ENCODE results near the gene LOX. TPM values are rescaled to one million over a fixed set of nuclear protein-coding genes. Genes with fewer than 3 reads are reported as not detected.

Gene LOX
- total and polyA plus RNA-seq, 2 donors (not counting 1 experiment from before 2014, with no cell fraction given), result 81.9 to 336 TPM

DNA sequence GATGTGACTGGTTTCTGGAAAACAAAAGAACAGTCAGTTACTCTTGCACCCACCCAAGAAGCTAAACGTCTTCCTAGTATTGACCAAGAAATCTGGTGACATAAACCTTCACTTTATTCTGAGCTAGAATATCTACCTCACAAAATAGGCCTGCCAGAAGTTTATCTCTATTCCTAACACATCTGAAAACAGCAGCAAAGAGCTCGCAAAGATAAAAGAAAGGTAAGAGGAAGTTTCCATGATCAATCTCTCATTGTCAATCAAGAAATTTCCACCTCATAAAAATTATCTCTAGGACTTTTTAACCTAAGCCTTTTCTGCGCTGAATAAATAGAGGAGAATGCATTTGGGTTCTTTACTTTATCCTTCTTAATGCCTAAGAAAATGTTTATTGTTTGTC lies 34.0 kb upstream of the LOX start:
- Histone ChIP-seq H3K4me1 (ENCODE audit: control insufficient read depth, extremely low read depth, insufficient read depth, low read length) (no peaks in the 10 kb centered on the region), H3K9ac (ENCODE audit: insufficient read depth, low read length) (no peak overlapping the region), H3K27me3 (ENCODE audit: control insufficient read depth, insufficient read depth, low read length) (no peaks in the 10 kb centered on the region), H4K20me1 (ENCODE audit: control insufficient read depth, extremely low read depth, insufficient read depth, low read length) (no peaks in the 10 kb centered on the region), H3K27ac (ENCODE audit: insufficient read depth, low read length) (no peak overlapping the region), H3K9me3 (ENCODE audit: control insufficient read depth, insufficient read depth, low read depth, low read length) (no peaks in the 10 kb centered on the region), H2AFZ (ENCODE audit: low read length) (no peak overlapping the region), H3K4me3 (replicated peaks in 1 of 4; ENCODE audit: control extremely low read depth in 1 of 4, insufficient read depth in 1 of 4, low read depth in 3 of 4, low read length in 4 of 4) (no peak overlapping the region), H3K79me2 (ENCODE audit: control insufficient read depth, insufficient read depth, low read length) (no peaks in the 10 kb centered on the region), H3K4me2 (ENCODE audit: extremely low read depth, insufficient read depth, low read length) (no peak overlapping the region), H3K36me3 (ENCODE audit: control insufficient read depth, insufficient read depth, low read length) (no peaks in the 10 kb centered on the region)
- DNase-seq (ENCODE audit: low read depth in 2 of 2), result no peak
- TF ChIP-seq EZH2 (IDR thresholded peaks at IDR 0.05; ENCODE audit: low read length, missing control alignments), result no peak
- TF ChIP-seq, protein P1, sequence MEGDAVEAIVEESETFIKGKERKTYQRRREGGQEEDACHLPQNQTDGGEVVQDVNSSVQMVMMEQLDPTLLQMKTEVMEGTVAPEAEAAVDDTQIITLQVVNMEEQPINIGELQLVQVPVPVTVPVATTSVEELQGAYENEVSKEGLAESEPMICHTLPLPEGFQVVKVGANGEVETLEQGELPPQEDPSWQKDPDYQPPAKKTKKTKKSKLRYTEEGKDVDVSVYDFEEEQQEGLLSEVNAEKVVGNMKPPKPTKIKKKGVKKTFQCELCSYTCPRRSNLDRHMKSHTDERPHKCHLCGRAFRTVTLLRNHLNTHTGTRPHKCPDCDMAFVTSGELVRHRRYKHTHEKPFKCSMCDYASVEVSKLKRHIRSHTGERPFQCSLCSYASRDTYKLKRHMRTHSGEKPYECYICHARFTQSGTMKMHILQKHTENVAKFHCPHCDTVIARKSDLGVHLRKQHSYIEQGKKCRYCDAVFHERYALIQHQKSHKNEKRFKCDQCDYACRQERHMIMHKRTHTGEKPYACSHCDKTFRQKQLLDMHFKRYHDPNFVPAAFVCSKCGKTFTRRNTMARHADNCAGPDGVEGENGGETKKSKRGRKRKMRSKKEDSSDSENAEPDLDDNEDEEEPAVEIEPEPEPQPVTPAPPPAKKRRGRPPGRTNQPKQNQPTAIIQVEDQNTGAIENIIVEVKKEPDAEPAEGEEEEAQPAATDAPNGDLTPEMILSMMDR (conservative IDR thresholded peaks at IDR 0.05 in 1 of 2, IDR thresholded peaks at IDR 0.05 in 1 of 2; ENCODE audit: low read depth in 1 of 2, low read length in 2 of 2), result no peak

DNA sequence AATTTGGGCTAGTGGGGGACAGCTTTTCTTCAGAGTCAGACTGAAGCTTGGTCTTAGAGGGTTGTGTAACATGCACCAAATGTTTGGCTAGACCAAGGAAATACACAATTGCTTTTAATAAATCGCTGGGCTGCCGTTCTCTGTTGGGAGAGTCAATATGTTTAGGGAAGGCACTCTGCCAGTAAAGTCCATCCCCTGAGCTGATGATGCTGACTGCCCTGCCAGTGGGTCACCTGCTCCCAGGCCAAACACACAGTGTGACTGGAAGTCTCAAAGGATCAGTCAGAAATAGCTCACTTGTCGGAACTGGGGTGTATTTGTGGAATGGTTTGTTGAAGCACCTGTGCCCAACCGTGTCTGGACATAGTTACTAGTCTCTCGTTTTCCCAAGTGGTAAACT lies 33.4 kb upstream of the LOX start:
- no peak for DNase-seq (ENCODE audit: low read depth in 2 of 2)
- H2AFZ ChIP-seq (ENCODE audit: low read length), result no peak overlapping the region
- no peaks in the 10 kb centered on the region for H4K20me1 ChIP-seq (ENCODE audit: control insufficient read depth, extremely low read depth, insufficient read depth, low read length)
- no peak overlapping the region for H3K4me2 ChIP-seq (ENCODE audit: extremely low read depth, insufficient read depth, low read length)
- no peaks in the 10 kb centered on the region for H3K27me3 ChIP-seq (ENCODE audit: control insufficient read depth, insufficient read depth, low read length)
- no peak overlapping the region for H3K27ac ChIP-seq (ENCODE audit: insufficient read depth, low read length)
- no peak overlapping the region for H3K4me3 ChIP-seq (replicated peaks in 1 of 4; ENCODE audit: control extremely low read depth in 1 of 4, insufficient read depth in 1 of 4, low read depth in 3 of 4, low read length in 4 of 4)
- no peak overlapping the region for H3K9ac ChIP-seq (ENCODE audit: insufficient read depth, low read length)
- H3K36me3 ChIP-seq (ENCODE audit: control insufficient read depth, insufficient read depth, low read length), result no peaks in the 10 kb centered on the region
- no peaks in the 10 kb centered on the region for H3K9me3 ChIP-seq (ENCODE audit: control insufficient read depth, insufficient read depth, low read depth, low read length)
- TF ChIP-seq, protein P1 (conservative IDR thresholded peaks at IDR 0.05 in 1 of 2, IDR thresholded peaks at IDR 0.05 in 1 of 2; ENCODE audit: low read depth in 1 of 2, low read length in 2 of 2), result no peak
- no peak for TF ChIP-seq EZH2 (IDR thresholded peaks at IDR 0.05; ENCODE audit: low read length, missing control alignments)
- H3K4me1 ChIP-seq (ENCODE audit: control insufficient read depth, extremely low read depth, insufficient read depth, low read length), result no peaks in the 10 kb centered on the region
- H3K79me2 ChIP-seq (ENCODE audit: control insufficient read depth, insufficient read depth, low read length), result no peaks in the 10 kb centered on the region

DNA sequence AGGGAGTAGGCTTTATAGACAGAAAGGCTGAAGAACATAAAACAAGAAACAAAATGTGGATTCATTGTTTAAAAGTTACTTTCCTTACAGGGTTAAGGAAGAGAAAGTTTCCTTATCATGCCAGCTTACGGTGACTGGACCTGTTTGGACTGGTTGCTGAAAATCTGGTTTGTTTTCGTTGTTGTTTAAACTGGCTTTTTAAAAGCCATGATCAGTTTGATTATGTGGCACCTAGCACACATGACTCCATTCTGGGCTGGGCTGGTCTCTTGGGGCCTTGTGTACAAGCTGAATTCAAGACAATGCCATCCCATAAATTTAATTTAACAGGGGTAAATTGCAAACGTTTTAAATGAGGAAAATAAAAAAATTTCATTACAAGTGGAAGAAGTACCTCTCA lies 32.9 kb upstream of the LOX start:
- Histone ChIP-seq H4K20me1 (ENCODE audit: control insufficient read depth, extremely low read depth, insufficient read depth, low read length) (no peaks in the 10 kb centered on the region), H3K9me3 (ENCODE audit: control insufficient read depth, insufficient read depth, low read depth, low read length) (no peaks in the 10 kb centered on the region), H3K9ac (ENCODE audit: insufficient read depth, low read length) (no peak overlapping the region), H3K4me3 (replicated peaks in 1 of 4; ENCODE audit: control extremely low read depth in 1 of 4, insufficient read depth in 1 of 4, low read depth in 3 of 4, low read length in 4 of 4) (no peak overlapping the region), H3K4me2 (ENCODE audit: extremely low read depth, insufficient read depth, low read length) (no peak overlapping the region), H2AFZ (ENCODE audit: low read length) (no peak overlapping the region), H3K27me3 (ENCODE audit: control insufficient read depth, insufficient read depth, low read length) (no peaks in the 10 kb centered on the region), H3K27ac (ENCODE audit: insufficient read depth, low read length) (no peak overlapping the region), H3K36me3 (ENCODE audit: control insufficient read depth, insufficient read depth, low read length) (no peaks in the 10 kb centered on the region), H3K79me2 (ENCODE audit: control insufficient read depth, insufficient read depth, low read length) (no peaks in the 10 kb centered on the region), H3K4me1 (ENCODE audit: control insufficient read depth, extremely low read depth, insufficient read depth, low read length) (no peaks in the 10 kb centered on the region)
- TF ChIP-seq, protein P1 (conservative IDR thresholded peaks at IDR 0.05 in 1 of 2, IDR thresholded peaks at IDR 0.05 in 1 of 2; ENCODE audit: low read depth in 1 of 2, low read length in 2 of 2), result no peak
- no peak for TF ChIP-seq EZH2 (IDR thresholded peaks at IDR 0.05; ENCODE audit: low read length, missing control alignments)
- DNase-seq (ENCODE audit: low read depth in 2 of 2), result no peak

Data from fibroblast of lung (primary cell).